Fibroblast of villous mesenchyme (primary cell): ENCODE results near the gene ADAMTS2. TPM values are rescaled to one million over a fixed set of nuclear protein-coding genes. Genes with fewer than 3 reads are reported as not detected.

Experiments
- DNase-seq: peaks from one replicate; pipeline ENCODE4 v3.0.0-alpha.2; 2010; ENCODE audit warnings: low read depth
- H3K4me3 ChIP-seq: 2 replicates; pipeline ENCODE4 v1.5.1; 2011; ENCODE audit warnings: low read depth, mild to moderate bottlenecking, low read length
- CTCF ChIP-seq: IDR thresholded peaks from 2 replicates; pipeline ENCODE4 v1.5.1; 2012; ENCODE audit warnings: low read depth, mild to moderate bottlenecking, low read length; ENCODE audit not compliant: insufficient read depth
- total RNA-seq: library from RNA; depleted of rRNA; stranded (reverse); fragments of >200 nt; gene quantifications from 2 replicates; pipeline ENCODE4 v1.2.3, GENCODE V29; 2012

The ADAMTS2 gene
- total RNA-seq, 1 donor, result 30.2 TPM

DNA sequence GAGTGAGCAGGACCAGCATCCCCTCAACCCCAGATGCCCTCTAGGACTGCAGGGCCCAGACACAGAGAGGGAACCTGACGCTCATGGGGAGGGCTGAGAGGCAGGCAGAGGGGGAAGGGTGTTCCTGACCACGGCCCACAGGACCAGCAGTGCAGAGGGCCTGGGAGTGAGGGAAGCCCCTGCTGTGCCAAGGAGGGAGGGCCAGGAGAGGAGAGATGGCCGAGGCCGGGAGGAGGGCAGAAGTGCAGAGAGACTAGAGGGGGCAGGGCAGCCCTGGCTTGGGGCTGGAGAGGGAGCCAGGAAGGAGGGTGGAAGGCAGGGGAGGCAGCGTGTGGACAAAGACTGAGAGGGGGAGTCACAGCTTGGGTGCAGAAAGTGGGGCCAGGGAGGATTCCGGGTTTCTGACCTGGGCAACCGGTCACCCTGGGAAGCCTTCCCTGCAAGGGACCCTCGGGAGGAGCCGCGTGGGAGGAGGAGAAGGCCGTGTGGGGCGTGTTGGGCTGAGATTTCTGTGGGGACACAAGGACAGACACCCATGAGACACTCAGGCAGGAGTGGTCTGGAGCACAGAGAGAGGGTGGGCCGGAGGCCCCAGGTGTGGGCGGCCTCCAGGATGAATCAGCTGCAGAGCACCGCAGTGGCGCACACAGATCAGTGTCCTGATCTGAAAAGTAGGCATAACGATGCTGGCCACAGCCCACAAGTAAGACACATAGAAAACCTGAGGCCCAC, 117.5 kb downstream of the ADAMTS2 start:
- no peak overlapping the region for H3K4me3 ChIP-seq
- no peak for DNase-seq
- TF ChIP-seq CTCF, result no peak

DNA sequence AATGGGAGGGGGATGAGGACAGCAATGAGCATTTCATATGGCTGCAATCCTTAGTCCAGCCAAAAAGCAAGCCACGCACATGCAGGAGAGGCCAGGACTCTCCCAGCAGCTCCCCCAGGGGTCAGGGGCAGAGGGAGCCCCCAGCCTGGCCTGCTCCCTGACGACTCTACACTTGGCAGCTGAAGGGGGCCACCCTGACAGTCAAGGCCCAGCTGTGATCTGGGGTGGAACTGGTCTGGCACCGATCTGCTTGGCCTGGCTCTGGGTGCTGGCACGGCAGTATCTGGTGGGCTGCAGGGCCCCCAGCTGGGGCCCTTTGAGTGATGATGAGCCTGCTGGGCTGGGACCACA, 118.1 kb downstream of the ADAMTS2 start:
- no peak for DNase-seq
- no peak for TF ChIP-seq CTCF
- no peak overlapping the region for H3K4me3 ChIP-seq

- no peak for DNase-seq
- H3K4me3 ChIP-seq, result no peak overlapping the region
- TF ChIP-seq CTCF, result no peak
Measured at GRCh38 chr5:179226696-179227095, 118.6 kb downstream of the ADAMTS2 start.

- no peak for DNase-seq
- no peak overlapping the region for H3K4me3 ChIP-seq
- no peak for TF ChIP-seq CTCF
Measured at GRCh38 chr5:179225387-179225786, 119.9 kb downstream of the ADAMTS2 start.

GRCh38 chr5:179224741-179225140, 120.5 kb downstream of the ADAMTS2 start:
- H3K4me3 ChIP-seq, result no peak overlapping the region
- no peak for TF ChIP-seq CTCF
- DNase-seq, result no peak

DNA sequence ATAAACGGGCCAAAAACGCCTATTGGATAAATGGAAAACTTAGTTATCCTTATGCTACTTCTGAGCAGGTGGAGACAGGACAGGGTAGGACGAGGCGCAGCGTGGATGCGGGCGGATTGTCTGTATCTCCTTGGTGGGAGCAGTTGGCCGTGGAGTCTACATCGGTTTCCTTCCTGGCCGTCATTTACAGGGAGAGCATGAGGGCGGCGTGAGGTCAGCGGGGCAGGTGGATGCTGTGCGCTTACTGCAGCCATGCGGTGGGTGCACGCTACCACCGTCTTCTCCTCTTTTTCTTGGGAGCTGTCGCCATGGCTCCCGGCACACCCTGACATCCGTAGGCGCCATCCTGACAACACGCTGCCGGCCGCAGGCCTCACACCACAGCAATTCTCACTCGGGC, 121.3 kb downstream of the ADAMTS2 start:
- TF ChIP-seq CTCF, result no peak
- no peak overlapping the region for H3K4me3 ChIP-seq
- DNase-seq, result no peak

- TF ChIP-seq CTCF, result no peak
Measured at GRCh38 chr5:179223528-179223927, 121.7 kb downstream of the ADAMTS2 start.

More at GRCh38 chr5:179223528-179223927, 121.7 kb downstream of the ADAMTS2 start:
- DNase-seq, result no peak
- no peak overlapping the region for H3K4me3 ChIP-seq
